NCI-H748 treated with DMSO at 0.1 percent for 48 hours (cell line): Measurements from ENCODE around the gene PAGE1.
"Not testable (repeated sequence)": the region's sequence is repeated elsewhere in the genome, so short reads cannot be mapped to it uniquely, and the experiment has no call there.

Source experiments
- DNase-seq: peaks from one replicate; lab custom pipeline; 2025; lab: John Stamatoyannopoulos, UW

Gene PAGE1, protein sequence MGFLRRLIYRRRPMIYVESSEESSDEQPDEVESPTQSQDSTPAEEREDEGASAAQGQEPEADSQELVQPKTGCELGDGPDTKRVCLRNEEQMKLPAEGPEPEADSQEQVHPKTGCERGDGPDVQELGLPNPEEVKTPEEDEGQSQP

DNA sequence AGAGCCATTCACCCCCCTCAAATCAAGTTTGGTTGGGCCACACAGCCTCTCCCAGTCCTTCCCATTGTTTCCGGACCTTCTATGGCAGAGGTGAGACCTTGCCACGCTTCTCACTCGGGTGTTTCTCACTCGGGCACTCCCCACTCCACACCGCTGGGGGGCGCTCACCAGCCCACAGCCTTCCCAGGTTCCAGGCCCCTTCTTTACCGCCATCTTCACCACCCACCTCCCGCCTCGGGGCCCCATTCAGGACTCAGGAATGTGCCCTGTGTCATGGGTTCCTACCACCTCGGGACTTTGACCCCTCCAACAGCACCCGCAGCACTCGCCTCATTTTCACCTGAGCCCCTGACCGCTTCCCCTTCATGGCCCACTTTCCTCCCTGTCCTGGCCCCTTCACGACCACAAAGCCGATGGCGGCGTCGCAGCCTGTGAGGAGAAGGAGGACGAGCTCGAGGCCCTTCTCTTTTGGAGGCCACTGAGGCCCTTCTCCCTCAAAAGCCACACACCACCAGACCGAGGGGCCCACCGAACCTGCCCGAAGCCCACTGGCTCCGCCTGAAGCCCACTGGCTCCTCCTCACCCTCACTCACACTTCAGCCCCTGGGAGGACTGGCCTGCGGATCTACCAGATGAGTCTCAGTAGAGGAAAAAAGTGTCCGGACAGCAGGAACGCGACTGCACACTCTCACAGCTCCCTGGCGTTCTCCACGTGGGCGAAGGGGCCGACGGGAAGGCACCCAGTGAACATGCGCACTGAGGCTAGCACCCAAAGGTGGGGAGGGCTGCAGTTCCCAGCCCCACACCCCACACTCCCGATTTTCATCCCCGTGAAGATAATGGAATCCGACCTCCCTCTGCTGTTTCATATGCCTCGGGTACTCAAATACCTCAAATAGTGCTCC lies at the start of gene PAGE1:
PAGE1 (minus strand) TSS at position 709 of the 905 bp plus-strand sequence. CDS start 1,214 bp downstream, outside the sequence.
- DNase-seq = no peak

DNA sequence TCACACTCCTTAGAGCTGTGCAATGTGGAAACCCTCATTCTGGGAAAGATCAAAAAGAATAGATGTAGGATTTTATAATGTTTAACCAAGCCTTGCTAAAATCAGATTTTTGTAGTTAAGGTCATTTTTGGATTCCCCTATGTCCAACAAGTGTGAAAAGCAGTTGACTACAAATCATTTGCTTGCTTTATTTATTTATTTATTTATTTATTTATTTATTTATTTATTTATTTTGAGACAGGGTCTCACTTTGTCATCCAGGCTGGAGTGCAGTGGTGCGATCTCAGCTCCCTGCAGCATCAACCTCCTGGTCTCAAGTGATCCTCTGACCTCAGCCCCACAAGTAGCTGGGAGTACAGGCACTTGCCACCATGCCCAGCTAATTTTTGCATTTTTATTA lies 45.7 kb upstream of the PAGE1 start:
- not testable (repeated sequence) for DNase-seq

DNA sequence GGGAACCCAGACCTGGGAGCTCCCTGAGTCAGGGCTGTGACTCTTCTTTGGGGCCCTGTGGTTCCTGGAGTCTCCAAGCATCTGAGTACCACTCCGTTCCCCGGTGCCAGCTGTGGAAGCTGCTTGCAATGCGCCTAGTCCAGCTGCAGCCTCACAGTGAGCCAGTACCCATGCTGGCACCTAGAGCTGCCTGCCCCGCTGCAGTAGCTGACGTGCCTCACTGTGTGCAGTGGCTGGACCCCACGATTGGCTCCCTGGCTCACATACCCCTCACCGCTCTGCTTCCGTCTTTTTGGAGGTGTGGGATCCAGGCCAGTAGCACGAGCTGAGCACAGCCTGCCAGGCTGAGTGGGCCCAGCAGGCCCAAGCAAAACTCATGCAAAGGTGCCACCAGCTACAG lies 32.1 kb upstream of the PAGE1 start:
- no peak for DNase-seq

DNA sequence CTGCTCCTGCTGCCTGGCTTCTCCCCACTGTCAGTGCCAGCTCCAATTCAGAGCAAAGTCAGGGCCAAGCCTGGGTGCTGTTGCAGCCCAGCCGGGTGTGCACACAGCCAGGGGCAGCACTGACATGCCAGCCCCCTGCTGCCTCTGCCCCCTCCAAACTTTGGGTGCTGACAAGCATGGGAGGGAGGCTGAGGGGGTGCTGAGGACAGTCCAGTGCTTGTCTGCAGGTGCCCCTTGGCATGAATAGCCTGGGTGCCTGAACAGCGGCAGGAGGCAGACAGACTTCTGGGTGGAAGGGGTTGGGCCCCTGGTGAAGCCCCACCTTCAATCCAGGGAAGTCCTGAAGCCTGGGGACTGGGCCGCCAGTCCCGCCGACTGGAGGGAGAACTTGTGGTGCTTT lies 31.2 kb upstream of the PAGE1 start:
- no peak for DNase-seq

DNA sequence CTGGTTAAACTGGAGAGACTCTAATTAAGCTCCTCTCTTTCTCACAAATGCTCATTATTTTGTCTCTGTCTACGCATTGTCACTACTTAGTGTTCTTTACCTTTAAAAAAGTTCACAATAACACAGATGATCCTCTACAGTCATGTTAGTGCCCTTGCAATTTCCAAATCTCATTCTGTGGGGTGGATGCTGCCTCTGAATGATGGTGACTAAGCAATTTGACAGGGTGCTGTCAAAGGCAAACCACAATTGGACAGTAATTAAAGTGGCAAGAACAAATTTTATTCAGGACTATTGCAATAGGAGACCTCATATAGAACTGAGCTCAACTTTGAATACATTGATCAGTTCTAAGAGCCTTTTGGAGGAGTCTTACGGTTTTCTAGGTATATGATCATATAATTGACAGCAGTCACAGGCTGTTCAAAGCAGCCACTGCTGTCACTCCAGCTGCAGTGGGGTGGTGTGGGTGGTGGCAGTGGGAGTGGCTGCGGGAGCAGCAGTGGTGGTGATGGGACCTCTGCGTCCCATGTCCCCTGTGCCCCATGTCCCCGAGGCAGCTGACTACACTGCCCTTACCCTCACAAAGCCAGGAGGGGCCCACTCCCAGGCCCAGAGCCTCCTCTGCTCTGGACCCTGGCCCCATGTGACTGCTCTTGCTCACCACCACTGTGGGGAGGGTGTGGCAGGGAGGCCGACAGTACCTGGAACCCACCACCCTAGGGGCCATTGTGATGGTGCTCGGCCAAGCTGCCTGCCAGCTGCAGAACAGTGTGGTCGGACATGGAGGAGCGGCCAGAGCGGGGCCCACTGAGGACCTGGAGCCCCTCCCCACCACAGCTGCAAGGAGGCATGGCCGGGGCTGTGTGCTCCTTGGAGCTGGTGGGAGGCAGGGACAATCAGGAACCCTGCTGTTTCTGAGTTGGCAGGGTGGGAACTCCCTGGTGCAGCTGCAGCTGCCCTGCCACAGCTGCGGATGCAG lies 30.4 kb upstream of the PAGE1 start:
- no peak for DNase-seq

DNA sequence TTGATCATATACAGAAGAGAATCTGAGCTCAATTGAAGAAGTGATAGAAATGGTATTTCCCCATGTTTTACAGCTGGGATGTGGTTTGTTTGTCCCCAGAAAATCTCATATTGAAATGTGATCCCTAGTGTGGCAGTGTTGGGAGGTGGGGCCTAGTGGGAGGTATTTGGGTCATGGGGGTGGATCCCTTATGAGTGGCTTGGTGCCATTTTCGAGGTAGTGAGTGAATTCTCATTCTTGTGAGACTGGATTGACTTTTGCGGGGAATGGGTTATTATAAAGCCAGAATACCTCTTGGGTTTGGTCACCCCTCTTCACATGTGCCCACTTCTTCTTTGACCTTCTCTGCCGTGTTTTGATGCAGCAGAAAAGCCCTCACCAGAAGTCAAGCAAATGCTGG lies 29.6 kb upstream of the PAGE1 start:
- DNase-seq = no peak

DNA sequence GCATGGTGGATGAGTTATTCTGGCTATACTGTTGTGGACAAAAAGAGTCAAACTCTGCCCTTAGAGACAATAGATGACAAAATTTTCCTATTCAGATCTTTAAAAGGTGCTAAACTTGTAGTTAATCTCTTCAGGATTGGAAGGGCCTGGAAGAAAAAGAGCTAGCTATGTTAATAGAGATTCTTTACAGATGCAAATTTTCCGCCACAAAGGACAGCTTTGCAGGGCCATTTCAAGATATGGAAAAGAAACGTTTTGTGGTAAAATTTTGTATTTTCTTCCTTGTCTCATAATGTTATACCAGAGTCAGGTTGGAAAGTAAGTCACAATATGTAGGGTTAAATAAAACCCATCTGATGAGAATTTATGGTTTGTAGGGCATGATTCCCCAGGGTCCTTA lies 24.3 kb upstream of the PAGE1 start:
- DNase-seq = not testable (repeated sequence)

DNA sequence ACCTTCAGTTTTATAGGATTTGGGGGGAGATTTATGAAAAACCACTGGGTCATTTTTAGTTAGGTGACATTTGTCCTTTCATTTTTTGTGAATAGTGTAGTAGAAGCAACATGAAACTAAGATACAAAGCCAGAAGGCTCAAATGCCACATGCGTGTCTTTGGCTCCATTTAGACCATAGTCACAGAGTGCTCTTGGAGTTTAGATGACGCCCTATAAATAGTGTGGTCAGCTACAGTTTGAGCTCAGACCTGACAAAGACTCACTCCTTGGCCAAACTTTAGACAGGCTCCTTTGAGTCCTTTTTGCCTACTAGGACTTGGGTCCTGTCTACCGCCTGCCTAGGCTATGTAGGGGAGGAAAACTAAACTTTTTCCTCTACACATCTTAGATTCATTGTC lies 16.8 kb upstream of the PAGE1 start:
- DNase-seq = no peak

DNA sequence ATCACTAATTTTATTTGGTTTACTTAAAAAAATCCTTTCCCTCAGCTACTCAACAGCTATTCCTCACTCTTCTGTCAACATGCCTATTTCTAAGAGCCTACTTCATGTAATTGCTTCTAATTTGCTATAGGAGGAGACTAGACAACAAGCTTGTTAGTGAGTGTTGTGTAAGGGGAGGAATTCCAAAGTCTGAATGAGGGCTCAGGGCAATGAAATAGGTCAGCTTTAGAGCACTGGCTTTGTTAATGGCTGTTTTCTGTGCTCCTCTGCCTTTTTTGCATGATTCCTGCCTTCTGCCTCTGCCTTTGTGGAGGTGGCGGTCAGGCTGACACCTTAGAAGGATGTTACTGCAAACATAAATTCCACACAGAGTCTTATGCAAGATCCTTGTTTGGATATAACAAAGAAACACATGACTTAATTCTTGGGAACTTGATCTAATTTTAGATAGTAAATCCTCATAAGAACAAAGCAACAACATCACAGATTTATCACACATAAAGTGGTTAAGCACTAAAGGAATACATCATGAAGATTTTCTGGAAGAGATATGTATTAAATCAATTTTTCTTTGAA lies 15.0 kb upstream of the PAGE1 start:
- no peak for DNase-seq

DNA sequence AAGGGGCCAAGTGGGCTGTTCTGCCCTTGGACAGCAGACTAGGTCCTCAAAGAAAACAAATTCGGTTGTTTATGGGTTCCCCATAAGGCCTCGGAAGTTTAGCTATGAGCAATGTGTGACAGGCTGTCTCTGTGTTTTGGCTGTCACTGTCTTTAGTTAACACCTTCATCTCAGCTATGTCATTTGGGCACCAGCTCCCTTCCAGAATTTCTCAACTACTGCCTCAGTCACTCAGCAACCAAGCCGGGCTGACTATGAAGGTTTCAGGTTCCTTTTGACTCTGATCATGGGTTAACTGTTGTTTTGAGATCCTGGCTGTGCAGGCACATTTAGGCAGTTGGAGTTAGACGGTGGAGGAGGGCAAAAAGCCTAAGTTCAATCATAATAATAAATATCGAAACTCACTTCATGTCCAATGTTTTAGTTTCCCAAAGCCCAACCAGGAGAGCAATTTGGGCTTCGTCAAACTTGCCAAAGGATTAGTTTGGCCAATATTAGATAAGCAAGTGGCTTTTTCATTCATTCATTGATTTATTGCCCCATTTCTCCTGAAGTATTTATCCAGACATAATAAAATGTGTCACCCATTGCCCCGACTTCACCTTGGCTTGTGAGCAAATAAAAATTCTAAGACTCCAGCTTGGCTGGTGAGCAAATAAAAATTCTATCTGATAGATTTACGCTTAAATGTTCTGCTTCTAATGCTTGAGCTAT lies 9.1 kb upstream of the PAGE1 start:
- no peak for DNase-seq

DNA sequence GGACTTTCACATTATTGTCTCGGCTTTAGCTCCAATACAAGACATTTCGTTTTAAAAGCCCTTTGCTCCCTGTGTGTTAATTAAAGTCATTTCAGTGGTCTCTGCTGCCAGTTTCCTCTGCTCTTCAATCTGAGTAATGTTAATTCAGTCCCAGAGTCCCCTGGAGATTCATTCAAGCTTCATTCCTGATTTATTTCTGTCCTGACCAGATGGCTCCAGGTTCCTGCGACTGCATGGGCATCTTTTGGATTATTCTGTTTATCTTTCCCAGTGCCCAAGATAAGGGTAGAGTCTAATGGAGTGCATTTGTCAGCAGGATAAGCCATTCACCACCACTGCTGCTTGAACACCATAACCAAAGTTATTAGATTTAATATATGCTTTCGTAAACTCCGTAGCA lies 6.1 kb upstream of the PAGE1 start:
- no peak for DNase-seq

DNA sequence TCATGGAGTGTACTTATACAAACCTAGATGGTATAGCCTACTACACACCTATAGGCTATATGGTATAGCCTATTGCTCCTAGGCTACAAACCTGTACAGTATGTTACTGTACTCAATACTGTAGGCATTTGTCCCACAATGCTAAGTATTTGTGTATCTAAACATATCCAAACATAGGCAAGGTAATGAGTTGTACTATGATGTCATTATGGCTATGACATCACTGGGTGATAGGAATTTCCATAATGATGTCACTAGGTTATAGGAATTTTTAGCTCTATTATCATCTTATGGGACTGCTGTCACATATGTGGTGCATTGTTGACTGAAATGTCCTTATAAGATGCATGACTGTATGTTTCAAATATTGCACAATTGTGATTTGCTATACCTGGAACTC lies 5.5 kb upstream of the PAGE1 start:
- DNase-seq = no peak

DNA sequence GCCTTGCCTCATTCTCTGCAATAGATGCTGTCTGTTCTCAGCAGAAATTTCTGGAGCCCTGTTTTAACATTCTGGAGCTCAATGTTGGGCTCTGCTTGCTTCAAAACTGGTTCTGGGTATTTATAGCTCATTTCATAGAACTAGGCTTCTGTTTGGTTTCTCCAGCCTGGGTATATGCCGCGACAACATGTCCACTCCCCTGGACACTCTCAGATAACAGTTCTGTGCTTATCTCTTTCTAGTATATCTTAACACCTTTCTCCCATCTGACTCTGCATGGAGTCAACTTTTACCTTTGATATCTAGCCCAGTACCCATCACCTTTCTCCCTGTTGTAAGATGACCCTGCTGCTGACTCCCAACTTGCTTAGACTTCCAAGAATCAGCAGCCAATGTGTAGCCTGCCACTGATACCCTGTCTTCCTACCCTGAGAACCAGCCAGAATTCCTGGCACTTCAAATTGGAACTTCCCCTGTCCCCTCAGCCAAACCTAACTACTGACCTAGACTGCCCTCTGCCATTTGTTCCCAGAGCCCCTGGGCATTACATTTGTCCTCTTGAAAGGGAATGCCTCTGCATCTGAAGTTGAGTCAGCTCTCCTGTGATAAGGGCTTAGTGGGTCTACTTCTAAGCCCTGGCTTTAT lies 20.6 kb downstream of the PAGE1 start:
- DNase-seq = no peak

DNA sequence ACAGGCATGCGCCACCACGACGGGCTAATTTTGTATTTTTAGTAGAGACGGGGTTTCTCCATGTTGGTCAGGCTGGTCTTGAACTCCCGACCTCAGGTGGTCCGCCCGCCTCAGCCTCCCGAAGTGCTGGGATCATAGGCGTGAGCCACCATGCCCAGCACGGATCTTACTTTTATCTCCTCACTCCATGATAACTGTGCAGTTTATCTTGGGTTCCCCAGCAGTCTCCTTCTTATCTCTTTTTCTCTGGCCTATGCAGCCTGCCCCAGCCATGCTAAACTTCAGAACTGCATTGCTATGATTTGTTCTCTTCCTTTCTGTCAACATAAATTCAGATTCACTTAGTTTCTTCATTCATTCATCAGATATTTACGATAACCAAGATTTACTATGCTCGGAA lies 22.4 kb downstream of the PAGE1 start:
- DNase-seq = no peak

DNA sequence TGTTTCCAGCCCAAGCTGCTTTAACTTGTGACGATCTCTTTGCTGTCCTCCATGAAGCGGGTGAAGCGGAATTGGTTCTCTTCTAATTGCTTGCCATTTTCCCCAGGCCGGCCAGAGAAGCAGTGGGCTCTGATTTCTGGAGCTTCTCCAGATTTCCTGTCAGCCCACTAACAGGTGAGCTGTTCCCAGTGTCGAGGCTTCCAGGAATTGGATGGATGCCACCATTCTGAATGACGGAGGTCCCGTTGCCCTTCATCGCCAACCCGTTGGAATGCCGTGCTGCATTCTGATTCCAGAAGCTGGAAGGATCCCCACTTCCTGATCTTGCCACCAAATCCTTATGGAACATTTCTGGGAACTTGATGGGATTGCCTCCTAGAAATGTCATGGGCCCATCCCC lies 31.0 kb downstream of the PAGE1 start:
- no peak for DNase-seq

DNA sequence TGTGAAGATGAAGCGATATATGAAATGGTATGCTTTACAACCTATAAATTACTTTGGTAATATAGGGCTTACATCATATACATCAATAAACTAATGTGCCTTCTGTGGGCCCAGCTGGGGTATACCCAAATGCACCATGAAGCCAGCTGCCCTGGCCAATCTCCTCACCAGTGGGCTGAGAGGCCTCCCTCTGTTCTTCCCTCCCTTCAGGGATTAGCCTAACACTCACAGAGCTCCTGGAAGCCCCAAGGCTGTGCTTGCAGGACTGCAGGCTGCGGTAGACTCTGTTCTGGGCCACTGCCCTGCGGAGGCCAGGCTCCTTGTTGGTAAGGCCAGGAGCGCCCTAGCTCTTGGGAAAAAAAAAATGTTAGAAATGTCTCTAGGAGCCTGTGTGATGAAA lies 33.9 kb downstream of the PAGE1 start:
- no peak for DNase-seq

DNA sequence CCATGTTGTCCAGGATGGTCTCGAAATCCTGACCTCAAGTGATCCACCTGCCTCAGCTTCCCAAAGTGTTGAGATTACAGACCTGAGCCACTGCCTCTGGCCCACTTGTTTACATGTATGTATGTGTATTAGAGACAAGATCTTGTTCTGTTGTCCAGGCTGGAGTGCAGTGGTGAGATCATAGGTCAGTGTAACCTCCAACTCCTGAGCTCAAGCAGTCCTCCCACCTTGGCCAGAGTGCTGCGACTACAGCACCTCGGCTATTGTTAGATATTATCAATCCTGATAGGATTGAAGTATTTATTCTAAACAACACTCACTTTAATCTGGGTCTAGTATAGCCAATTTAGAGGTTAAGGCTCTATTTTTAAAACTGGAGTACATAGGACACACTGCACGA lies 36.0 kb downstream of the PAGE1 start:
- DNase-seq = no peak

DNA sequence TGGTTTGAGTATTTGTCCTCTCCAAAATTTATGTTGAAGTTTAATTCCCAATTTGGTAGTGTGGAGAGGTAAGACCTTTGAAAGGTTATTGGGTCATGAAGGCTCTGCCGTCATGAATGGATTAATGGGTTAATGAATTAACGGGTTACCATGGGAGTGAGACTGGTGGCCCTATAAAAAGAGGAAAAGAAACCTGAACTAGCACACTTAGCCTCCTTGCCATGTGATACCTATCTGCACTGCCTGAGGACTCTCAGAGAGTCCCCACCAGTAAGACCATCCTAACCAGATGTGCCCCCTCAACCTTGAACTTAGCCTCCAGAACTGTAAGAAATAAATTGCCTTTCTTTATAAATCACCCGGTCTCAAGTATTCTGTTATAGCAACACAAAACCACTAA lies 39.3 kb downstream of the PAGE1 start:
- DNase-seq = no peak

DNA sequence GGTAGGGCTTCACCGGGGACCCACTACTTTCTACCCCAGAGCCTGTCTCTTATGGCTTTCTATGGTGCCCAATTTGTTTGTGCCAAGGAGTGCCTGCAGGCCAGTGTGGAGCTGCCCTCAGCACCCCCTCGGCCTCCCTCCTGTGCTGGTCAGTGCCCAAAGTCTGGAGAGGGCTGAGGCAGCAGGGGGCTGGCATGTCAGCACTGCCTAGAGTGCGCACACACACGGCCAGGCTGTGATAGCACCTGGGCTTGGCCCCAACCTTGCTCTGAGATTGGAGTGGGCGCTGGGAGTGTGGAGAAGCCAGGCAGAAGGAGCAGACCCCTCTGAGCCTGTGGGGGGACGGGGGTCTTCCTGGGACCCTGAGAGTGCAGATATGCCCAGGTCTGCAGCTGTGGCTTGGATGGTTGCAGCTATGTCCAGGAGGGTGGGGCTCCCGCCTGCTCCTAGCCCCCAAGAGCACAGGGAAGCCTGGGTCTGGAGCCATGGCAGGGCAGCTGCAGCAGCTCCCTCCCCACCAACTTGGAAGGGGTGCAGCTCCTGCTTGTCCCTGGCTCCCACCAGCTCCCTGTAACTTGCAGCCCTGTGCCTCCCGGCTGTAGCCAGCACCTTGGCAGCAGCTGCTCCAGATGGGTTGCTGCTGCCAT lies 50.7 kb downstream of the PAGE1 start:
- DNase-seq = no peak
